HepG2 (cell line): ENCODE data around the gene FBXW4. TPM values are rescaled to one million over a fixed set of nuclear protein-coding genes. Genes with fewer than 3 reads are reported as not detected.

Source experiments
- ATAC-seq: fragments of 200-7000 bp; cut with Tn5 transposase; 3 replicates; pipeline ENCODE4 v1.9.1; 2020; ENCODE audit warnings: mild to moderate bottlenecking, moderate library complexity
- BruUV-seq: library from RNA; stranded (reverse); fragments of 400-500 nt; replicated peaks from 2 replicates; lab custom pipeline; 2021; lab: Mats Ljungman, UMichigan
- CTCF ChIA-PET: fragments of 300-600 bp; formaldehyde crosslinking; extraction: SDS; loops from one replicate; lab custom pipeline; 2021; ENCODE audit warnings: low total read pairs, inconsistent platforms, low intra/inter-chr PET ratio; lab: Yijun Ruan, JAX
- POLR2A ChIA-PET: fragments of 350-600 bp; sonication (Branson Sonifier 250); formaldehyde crosslinking; loops from one replicate; lab custom pipeline; 2020; ENCODE audit warnings: antibody characterized with exemption, inconsistent platforms; lab: Yijun Ruan, JAX
- DNase-seq: peaks from one replicate; pipeline ENCODE4 v3.0.0-alpha.2; 2015; ENCODE audit warnings: low spot score
- FAIRE-seq: peaks from 3 replicates; lab custom pipeline; 2011; peaks lifted over from hg19 to GRCh38; lab: Jason Lieb, UNC
- H2AFZ ChIP-seq: one replicate; pipeline ENCODE4 v1.6.1; 2011; ENCODE audit warnings: low read length, inconsistent platforms
- H3K27ac ChIP-seq: fragments of 300-600 bp; 3 replicates; pipeline ENCODE4 v1.8.0; 2011; ENCODE audit warnings: mixed run types, mild to moderate bottlenecking, mixed read lengths, low read length, inconsistent platforms; ENCODE audit not compliant: insufficient read depth; ENCODE audit errors: extremely low read length
- H3K27me3 ChIP-seq, 2 experiments: fragments of 200-600 bp in 1 of 2; 2 replicates in 1 of 2; 3 replicates in 1 of 2; pipeline versions ENCODE4 v1.6.0 to v1.8.0; 2011; ENCODE audit warnings: low read length in 2 of 2, mild to moderate bottlenecking in 2 of 2, moderate library complexity in 2 of 2, inconsistent platforms in 1 of 2; ENCODE audit not compliant: insufficient read depth in 2 of 2, control insufficient read depth in 1 of 2
- H3K36me3 ChIP-seq, 2 experiments: fragments of 200-600 bp in 1 of 2; replicated peaks in 1 of 2; 2 replicates in 1 of 2; 3 replicates in 1 of 2; pipeline versions ENCODE4 v1.5.1 to v1.8.0; 2011; ENCODE audit warnings: low read length in 2 of 2, inconsistent platforms in 1 of 2; ENCODE audit not compliant: insufficient read depth in 2 of 2, control insufficient read depth in 1 of 2
- H3K4me1 ChIP-seq: 2 replicates; pipeline ENCODE4 v1.5.1; 2012; ENCODE audit warnings: low read length, inconsistent platforms; ENCODE audit not compliant: insufficient read depth
- H3K4me2 ChIP-seq: 2 replicates; pipeline ENCODE4 v1.6.0; 2011; ENCODE audit warnings: low read depth, low read length, inconsistent platforms
- H3K4me3 ChIP-seq, 3 experiments: fragments of 200-600 bp in 1 of 3; sonication (generic), shearing (Covaris generic) in 1 of 3; replicated peaks in 1 of 3; 2 replicates each; pipeline ENCODE4 v1.5.1; 2011 to 2016; ENCODE audit warnings: low read length in 3 of 3, inconsistent platforms in 2 of 3, low read depth in 2 of 3, mild to moderate bottlenecking in 2 of 3, control low read depth in 1 of 3, mixed read lengths in 1 of 3; ENCODE audit not compliant: insufficient read depth in 1 of 3
- H3K79me2 ChIP-seq: one replicate; pipeline ENCODE4 v1.6.1; 2011; ENCODE audit warnings: low read length, inconsistent platforms; ENCODE audit not compliant: insufficient read depth
- H3K9ac ChIP-seq: 2 replicates; pipeline ENCODE4 v1.6.0; 2011; ENCODE audit warnings: mild to moderate bottlenecking, low read depth, low read length, inconsistent platforms; ENCODE audit not compliant: insufficient read depth
- H3K9me3 ChIP-seq: 2 replicates; pipeline ENCODE4 v1.5.1; 2012; ENCODE audit warnings: mild to moderate bottlenecking, low read length
- H4K20me1 ChIP-seq: 2 replicates; pipeline ENCODE4 v1.6.0; 2011; ENCODE audit warnings: inconsistent platforms, mild to moderate bottlenecking, low read length, moderate library complexity; ENCODE audit not compliant: insufficient read depth
- BORCS8-MEF2B ChIP-seq: sonication (generic); formaldehyde crosslinking; IDR thresholded peaks from 2 replicates; pipeline ENCODE4 v1.8.0; 2022; ENCODE audit warnings: mild to moderate bottlenecking, missing genetic modification reagents
- CERS6 ChIP-seq: sonication (generic); formaldehyde crosslinking; IDR thresholded peaks from 2 replicates; pipeline ENCODE4 v1.5.0; 2020; ENCODE audit warnings: missing genetic modification reagents
- FOSL2 ChIP-seq: sonication (generic); formaldehyde crosslinking; IDR thresholded peaks from 2 replicates; pipeline ENCODE4 v1.4.0; 2020; ENCODE audit warnings: missing genetic modification reagents
- FOXA3 ChIP-seq: IDR thresholded peaks from 2 replicates; pipeline ENCODE4 v1.6.1; 2016; ENCODE audit warnings: missing genetic modification reagents, missing compliant biosample characterization
- FOXK2 ChIP-seq: fragments of 450-650 bp; IDR thresholded peaks from 2 replicates; pipeline ENCODE4 v1.6.1; 2016
- KLF11 ChIP-seq: IDR thresholded peaks from 2 replicates; pipeline ENCODE4 v1.6.1; 2016; ENCODE audit warnings: missing compliant biosample characterization
- KLF9 ChIP-seq: IDR thresholded peaks from 2 replicates; pipeline ENCODE4 v1.6.1; 2016; ENCODE audit warnings: low read depth
- YY1 ChIP-seq: IDR thresholded peaks from 2 replicates; pipeline ENCODE4 v1.6.1; 2011; ENCODE audit warnings: low read length, low read depth, moderate library complexity, mild to moderate bottlenecking; ENCODE audit not compliant: insufficient read depth, insufficient replicate concordance
- ZBTB38 ChIP-seq: sonication (generic); formaldehyde crosslinking; IDR thresholded peaks from 2 replicates; pipeline ENCODE4 v1.5.1; 2020; ENCODE audit warnings: mild to moderate bottlenecking, missing genetic modification reagents
- ZNF143 ChIP-seq: sonication (generic); formaldehyde crosslinking; IDR thresholded peaks from 2 replicates; pipeline ENCODE4 v1.4.0; 2020; ENCODE audit warnings: missing genetic modification reagents
- ZNF260 ChIP-seq: sonication (generic); formaldehyde crosslinking; IDR thresholded peaks from 2 replicates; pipeline ENCODE4 v1.4.0; 2020; ENCODE audit warnings: missing genetic modification reagents, low read depth, mild to moderate bottlenecking, borderline replicate concordance
- ZNF296 ChIP-seq: sonication (generic); formaldehyde crosslinking; conservative IDR thresholded peaks from 2 replicates; pipeline ENCODE4 v1.5.0; 2020; ENCODE audit warnings: mild to moderate bottlenecking, missing genetic modification reagents
- ZNF431 ChIP-seq: sonication (generic); formaldehyde crosslinking; IDR thresholded peaks from 2 replicates; pipeline ENCODE4 v1.9.0; 2022; ENCODE audit warnings: missing genetic modification reagents, low read depth, mild to moderate bottlenecking, borderline replicate concordance
- ZNF691 ChIP-seq: sonication (generic); formaldehyde crosslinking; IDR thresholded peaks from 2 replicates; pipeline ENCODE4 v1.4.0; 2020; ENCODE audit warnings: missing genetic modification reagents, low read depth, mild to moderate bottlenecking, borderline replicate concordance
- ZNF839 ChIP-seq: sonication (generic); formaldehyde crosslinking; IDR thresholded peaks from 2 replicates; pipeline ENCODE4 v1.4.0; 2020; ENCODE audit warnings: missing genetic modification reagents, mild to moderate bottlenecking, borderline replicate concordance
- ZSCAN20 ChIP-seq: sonication (generic); formaldehyde crosslinking; IDR thresholded peaks from 2 replicates; pipeline ENCODE4 v1.4.0; 2020; ENCODE audit warnings: missing genetic modification reagents, mild to moderate bottlenecking, borderline replicate concordance
- ZSCAN22 ChIP-seq: sonication (generic); formaldehyde crosslinking; IDR thresholded peaks from 2 replicates; pipeline ENCODE4 v1.4.0; 2020; ENCODE audit warnings: mild to moderate bottlenecking, missing genetic modification reagents
- WGBS: methylation state at CpG from one replicate; pipeline ENCODE4 v1.1.6; 2017; ENCODE audit warnings: low lambda C conversion rate; 5-methylcytosine and 5-hydroxymethylcytosine counted together
- in situ Hi-C: cut with HindIII; loops from 2 replicates; pipeline ENCODE4 v1.10.0; 2017; ENCODE audit warnings: low pct_unique_long_range_greater_than_20kb; ENCODE audit not compliant: extremely low pct_ligation_motif_present
- intact Hi-C: fragments of 100-400 bp; cut with micrococcal nuclease; formaldehyde crosslinking; loops from one replicate; pipeline ENCODE4 v1.10.0; 2022; ENCODE audit not compliant: unreplicated experiment
- polyA plus RNA-seq, 8 experiments: library from polyadenylated mRNA; depleted of rRNA in 3 of 8; stranded (reverse) in 7 of 8; unstranded in 1 of 8; fragments of >200 nt; fragmentation: Illumina TruSeq in 4 of 8; extraction: Trizol in 4 of 8; gene quantifications; 2 replicates each; pipeline versions ENCODE4 v1.2.1 to v1.2.3, GENCODE V29; 2011 to 2016; ENCODE audit warnings: low read depth in 4 of 8, missing spikeins in 1 of 8, mixed read lengths in 1 of 8; ENCODE audit not compliant: insufficient read depth in 1 of 8
- total RNA-seq, 5 experiments: library from RNA; depleted of rRNA; stranded (reverse); fragments of >200 nt; fragmentation: Illumina TruSeq; extraction: Trizol; gene quantifications; 2 replicates each; pipeline ENCODE4 v1.2.3, GENCODE V29; 2016; ENCODE audit warnings: low read depth in 1 of 5
- TF ChIP-seq, protein P1 (sequence below): sonication (generic); formaldehyde crosslinking; conservative IDR thresholded peaks from 2 replicates; pipeline ENCODE4 v1.4.0; 2020; ENCODE audit warnings: missing genetic modification reagents
- TF ChIP-seq, protein P2 (sequence below): sonication (generic); formaldehyde crosslinking; IDR thresholded peaks from 2 replicates; pipeline ENCODE4 v1.8.0; 2022; ENCODE audit warnings: mild to moderate bottlenecking, missing genetic modification reagents; ENCODE audit not compliant: insufficient replicate concordance
- TF ChIP-seq, protein P3 (sequence below): sonication (generic); formaldehyde crosslinking; IDR thresholded peaks from 2 replicates; pipeline ENCODE4 v1.8.0; 2022; ENCODE audit warnings: mild to moderate bottlenecking, missing genetic modification reagents, moderate library complexity

The FBXW4 gene
- total and polyA plus RNA-seq, 2 of the 13 experiments (the other 11 are each of a cell fraction or from before 2014, with no cell fraction given) = 23.5 to 33.7 TPM

DNA sequence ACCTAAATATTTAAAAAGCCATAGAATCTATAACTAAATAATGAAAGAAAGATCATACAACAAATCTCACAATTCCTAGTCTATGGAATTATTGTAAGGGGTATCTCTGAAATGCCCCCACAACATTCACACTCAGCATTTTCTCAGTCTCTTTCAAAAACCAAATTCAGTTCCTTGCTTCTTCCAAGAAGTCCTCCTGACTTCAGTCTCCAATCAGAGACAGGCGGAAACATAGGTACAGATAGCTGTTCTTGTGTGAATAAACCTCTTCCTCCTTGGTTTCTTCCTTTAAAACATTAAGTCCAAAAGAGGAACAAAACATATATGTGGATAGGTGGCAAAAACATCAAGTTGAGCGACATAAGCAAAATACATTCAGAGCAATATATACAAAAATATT lies 13.9 kb upstream of the FBXW4 start:
- ChIA-PET POLR2A (no interaction called here), CTCF (no interaction called here)
- Histone ChIP-seq H3K4me1 (no peaks in the 10 kb centered on the region), H3K79me2 (no peaks in the 10 kb centered on the region), H3K4me3 (no peak overlapping the region), H3K27ac (no peak overlapping the region), H3K9ac (no peak overlapping the region), H3K4me2 (no peak overlapping the region), H2AFZ (no peak overlapping the region), H4K20me1 (no peaks in the 10 kb centered on the region), H3K36me3 (no peaks in the 10 kb centered on the region), H3K27me3 (peaks cover 2 to 3% of the 10 kb centered on the region in 2 experiments; a peak in 3 of 5 replicates), H3K9me3 (no peaks in the 10 kb centered on the region)
- in situ Hi-C loops (no loop called here), intact Hi-C loops (no loop called here)
- TF ChIP-seq KLF11 (CRISPR knock-in tag) (no peak), ZBTB38 (CRISPR knock-in tag) (no peak), BORCS8-MEF2B (no peak), FOXA3 (CRISPR knock-in tag) (no peak), YY1 (no peak), ZNF431 (CRISPR knock-in tag) (no peak), CERS6 (CRISPR knock-in tag) (no peak), ZNF691 (CRISPR knock-in tag) (no peak), ZSCAN20 (CRISPR knock-in tag) (no peak), ZNF260 (CRISPR knock-in tag) (no peak), ZNF296 (CRISPR knock-in tag) (no peak), FOXK2 (no peak), ZNF839 (CRISPR knock-in tag) (no peak), ZSCAN22 (CRISPR knock-in tag) (no peak), KLF9 (no peak), FOSL2 (CRISPR knock-in tag) (no peak), ZNF143 (no peak)
- TF ChIP-seq, protein P1, sequence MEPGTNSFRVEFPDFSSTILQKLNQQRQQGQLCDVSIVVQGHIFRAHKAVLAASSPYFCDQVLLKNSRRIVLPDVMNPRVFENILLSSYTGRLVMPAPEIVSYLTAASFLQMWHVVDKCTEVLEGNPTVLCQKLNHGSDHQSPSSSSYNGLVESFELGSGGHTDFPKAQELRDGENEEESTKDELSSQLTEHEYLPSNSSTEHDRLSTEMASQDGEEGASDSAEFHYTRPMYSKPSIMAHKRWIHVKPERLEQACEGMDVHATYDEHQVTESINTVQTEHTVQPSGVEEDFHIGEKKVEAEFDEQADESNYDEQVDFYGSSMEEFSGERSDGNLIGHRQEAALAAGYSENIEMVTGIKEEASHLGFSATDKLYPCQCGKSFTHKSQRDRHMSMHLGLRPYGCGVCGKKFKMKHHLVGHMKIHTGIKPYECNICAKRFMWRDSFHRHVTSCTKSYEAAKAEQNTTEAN (CRISPR knock-in tag) = no peak
- TF ChIP-seq, protein P2, sequence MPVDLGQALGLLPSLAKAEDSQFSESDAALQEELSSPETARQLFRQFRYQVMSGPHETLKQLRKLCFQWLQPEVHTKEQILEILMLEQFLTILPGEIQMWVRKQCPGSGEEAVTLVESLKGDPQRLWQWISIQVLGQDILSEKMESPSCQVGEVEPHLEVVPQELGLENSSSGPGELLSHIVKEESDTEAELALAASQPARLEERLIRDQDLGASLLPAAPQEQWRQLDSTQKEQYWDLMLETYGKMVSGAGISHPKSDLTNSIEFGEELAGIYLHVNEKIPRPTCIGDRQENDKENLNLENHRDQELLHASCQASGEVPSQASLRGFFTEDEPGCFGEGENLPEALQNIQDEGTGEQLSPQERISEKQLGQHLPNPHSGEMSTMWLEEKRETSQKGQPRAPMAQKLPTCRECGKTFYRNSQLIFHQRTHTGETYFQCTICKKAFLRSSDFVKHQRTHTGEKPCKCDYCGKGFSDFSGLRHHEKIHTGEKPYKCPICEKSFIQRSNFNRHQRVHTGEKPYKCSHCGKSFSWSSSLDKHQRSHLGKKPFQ (CRISPR knock-in tag) = no peak
- TF ChIP-seq, protein P3, sequence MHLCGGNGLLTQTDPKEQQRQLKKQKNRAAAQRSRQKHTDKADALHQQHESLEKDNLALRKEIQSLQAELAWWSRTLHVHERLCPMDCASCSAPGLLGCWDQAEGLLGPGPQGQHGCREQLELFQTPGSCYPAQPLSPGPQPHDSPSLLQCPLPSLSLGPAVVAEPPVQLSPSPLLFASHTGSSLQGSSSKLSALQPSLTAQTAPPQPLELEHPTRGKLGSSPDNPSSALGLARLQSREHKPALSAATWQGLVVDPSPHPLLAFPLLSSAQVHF (CRISPR knock-in tag) = no peak
- 46% methylated on average over 2 of the region's 2 CpGs for WGBS
- BruUV-seq = no TSS peak
- no peak for DNase-seq
- ATAC-seq = no peak
- FAIRE-seq = no peak
